Measurements from ENCODE around the gene TCF3. TPM values are rescaled to one million over a fixed set of nuclear protein-coding genes. Genes with fewer than 3 reads are reported as not detected.

Gene TCF3
- total and polyA plus RNA-seq, 10 of the 15 experiments (the other 5 are each of a cell fraction or from before 2014, with no cell fraction given): 6.7 to 282 (median 70.7) TPM

GRCh38 chr19:1615156-1615765 is 37.2 kb downstream of the TCF3 start:
- H3K4me3 ChIP-seq: no peak overlapping the region
- no peak overlapping the region for H3K9ac ChIP-seq (ENCODE audit: control insufficient read depth, insufficient read depth, low read length)
- H3K27me3 ChIP-seq (replicated peaks in 1 of 2; ENCODE audit: control insufficient read depth in 2 of 2, insufficient read depth in 2 of 2, low read length in 1 of 2): no peaks in the 10 kb centered on the region
- ATAC-seq (no peak), FAIRE-seq (no peak), DNase-seq (ENCODE audit: low read depth, low spot score) (no peak)
- POLR2A ChIA-PET: interaction anchor here (1.5 kb wide), 1 partner anchor 12 kb away, joined by 3 read pairs; no protein-coding TSS in a partner anchor
- CTCF ChIA-PET: no interaction called here
- no peaks in the 10 kb centered on the region for H4K20me1 ChIP-seq (ENCODE audit: control insufficient read depth, insufficient read depth)
- WGBS (ENCODE audit: insufficient coverage, insufficient replicate concordance, low lambda C conversion rate, missing lambda C conversion rate): 90% methylated on average over 24 of the region's 41 CpGs
- no peak overlapping the region for H2AFZ ChIP-seq (ENCODE audit: control insufficient read depth, low read depth, low read length)
- H3K9me3 ChIP-seq (replicated peaks; ENCODE audit: control insufficient read depth, insufficient read depth, low read length): no peaks in the 10 kb centered on the region
- no peak overlapping the region for H3K4me2 ChIP-seq (ENCODE audit: control insufficient read depth, insufficient read depth)
- no TSS peak for BruUV-seq (replicated peaks)
- H3K79me2 ChIP-seq (ENCODE audit: control insufficient read depth, insufficient read depth, low read length): no peaks in the 10 kb centered on the region
- no peaks in the 10 kb centered on the region for H3K4me1 ChIP-seq (ENCODE audit: control insufficient read depth, insufficient read depth, low read length)
- SMC1A ChIA-PET (ENCODE audit: uncharacterized antibody, unreplicated experiment): interaction anchor here (0.6 kb wide), 1 partner anchor 13 kb away, joined by 3 read pairs; no protein-coding TSS in a partner anchor
- intact Hi-C loops (cut with micrococcal nuclease; ENCODE audit: unreplicated experiment) (no loop called here), in situ Hi-C loops (cut with MboI) (no loop called here)
- peaks cover 22 to 65% of the 10 kb centered on the region in 2 experiments for H3K36me3 ChIP-seq (ENCODE audit: control insufficient read depth in 2 of 2, insufficient read depth in 2 of 2, low read length in 1 of 2)
- no peak overlapping the region for H3K27ac ChIP-seq (ENCODE audit: control insufficient read depth, insufficient read depth)
- RAD21 ChIA-PET (ENCODE audit: unreplicated experiment): no interaction called here
- no peak for TF ChIP-seq GATAD2B (conservative IDR thresholded peaks at IDR 0.05; ENCODE audit: low read depth)
- TF ChIP-seq TARDBP (IDR thresholded peaks at IDR 0.05; ENCODE audit: borderline replicate concordance): no peak
- TF ChIP-seq EP300 (IDR thresholded peaks at IDR 0.05; ENCODE audit: borderline replicate concordance in 1 of 2, control insufficient read depth in 1 of 2, low read depth in 2 of 2, low read length in 2 of 2): no peak
- TF ChIP-seq RB1 (IDR thresholded peaks at IDR 0.05; ENCODE audit: borderline replicate concordance): no peak
- no peak for TF ChIP-seq ELK1 (IDR thresholded peaks at IDR 0.05; ENCODE audit: low read depth, low read length)
- TF ChIP-seq TCF12 (IDR thresholded peaks at IDR 0.05; ENCODE audit: low read depth, low read length): no peak
- TF ChIP-seq RFX5 (IDR thresholded peaks at IDR 0.05; ENCODE audit: low read depth, low read length): no peak
- TF ChIP-seq SUZ12 (IDR thresholded peaks at IDR 0.05; ENCODE audit: unreplicated experiment): no peak
- TF ChIP-seq POLR2AphosphoS5 (IDR thresholded peaks at IDR 0.05; ENCODE audit: low read length): no peak

All from GM12878 (cell line).